Urinary bladder (tissue), 4 donors: ENCODE results near the gene CSDE1. TPM values are rescaled to one million over a fixed set of nuclear protein-coding genes. Genes with fewer than 3 reads are reported as not detected.
"Not testable (repeated sequence)": the region's sequence is repeated elsewhere in the genome, so short reads cannot be mapped to it uniquely, and the experiment has no call there.

Experiments used
- DNase-seq: peaks from one replicate; pipeline ENCODE4 v3.0.0-alpha.2; 2015; ENCODE audit errors: extremely low spot score
- H3K27ac ChIP-seq: one replicate; pipeline ENCODE4 v1.5.1; 2013; ENCODE audit warnings: low read depth, mild to moderate bottlenecking, moderate library complexity
- H3K36me3 ChIP-seq: one replicate; pipeline ENCODE4 v1.6.1; 2013; ENCODE audit warnings: mild to moderate bottlenecking, moderate library complexity; ENCODE audit not compliant: insufficient read depth
- H3K4me1 ChIP-seq: one replicate; pipeline ENCODE4 v1.6.1; 2013; ENCODE audit warnings: mild to moderate bottlenecking, moderate library complexity; ENCODE audit not compliant: insufficient read depth
- H3K4me3 ChIP-seq: one replicate; pipeline ENCODE4 v1.5.1; 2013; ENCODE audit warnings: low read depth, low read length
- WGBS: extraction: QIAGEN DNeasy Blood & Tissue Kit; methylation state at CpG from one replicate; pipeline ENCODE4 v1.1.7; 2013; 5-methylcytosine and 5-hydroxymethylcytosine counted together
- polyA plus RNA-seq: library from polyadenylated mRNA; stranded (reverse); fragments of 200-250 nt; gene quantifications from one replicate; pipeline ENCODE4 v1.2.3, GENCODE V29; 2013
- total RNA-seq: library from RNA; depleted of rRNA; stranded (reverse); fragments of >200 nt; gene quantifications from one replicate; pipeline ENCODE4 v1.2.3, GENCODE V29; 2014
- donor health status: healthy with polysubstance abuse.
- donor health status: healthy.

CSDE1 gene
- total RNA-seq (504 TPM), polyA plus RNA-seq (357 TPM)

DNA sequence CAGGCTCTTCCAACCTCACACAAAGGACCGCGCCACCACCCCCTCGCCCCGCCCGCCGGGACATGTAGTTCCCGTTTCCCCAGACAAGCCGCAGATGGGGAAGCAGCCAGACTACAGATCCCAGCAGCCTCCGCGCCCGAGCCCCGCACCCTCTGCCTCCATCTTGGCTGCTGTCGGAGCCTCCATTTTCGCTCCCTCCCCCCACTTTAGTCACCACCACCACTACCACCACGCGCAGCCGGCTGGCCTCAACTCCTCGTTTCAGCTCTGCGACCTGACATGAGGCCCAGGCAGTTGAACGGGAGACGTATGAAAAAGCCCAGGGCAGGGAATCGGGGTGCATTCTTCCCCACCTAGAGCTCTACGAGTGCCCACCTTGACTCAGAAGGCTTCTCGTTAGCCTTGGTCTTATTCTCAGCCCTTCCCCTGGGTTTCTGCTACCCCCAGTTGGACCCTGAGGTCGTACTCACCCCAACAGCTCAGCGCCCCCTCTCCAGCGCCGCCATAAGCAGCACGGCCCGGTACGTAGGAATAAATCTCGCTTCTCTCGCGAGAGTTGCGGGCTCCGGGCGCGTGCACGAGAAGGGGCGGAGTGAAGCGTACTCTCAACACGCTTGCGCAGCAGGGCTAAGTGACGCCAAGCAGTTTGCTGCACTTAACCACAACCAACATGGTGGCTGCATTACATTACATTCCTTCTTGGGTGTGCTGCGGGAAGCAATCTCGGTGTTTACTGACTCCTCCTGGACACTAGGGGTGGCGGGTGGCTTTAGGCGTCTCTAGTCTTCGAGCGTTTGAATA, at the start of gene CSDE1:
Gene CSDE1, minus strand, starts transcription at position 530 of the 801 bp plus-strand sequence. CDS start 18,094 bp downstream, outside the sequence.
- peak within 1 kb of the TSS; percentile 95 for H3K27ac ChIP-seq
- H3K4me1 ChIP-seq, result peaks cover 3% of the 10 kb centered on the region
- H3K4me3 ChIP-seq, result peak within 1 kb of the TSS; percentile 54
- peak; percentile 97 for DNase-seq
- under 1% methylated on average over 50 of the region's 50 CpGs for WGBS
- H3K36me3 ChIP-seq, result no peaks in the 10 kb centered on the region

DNA sequence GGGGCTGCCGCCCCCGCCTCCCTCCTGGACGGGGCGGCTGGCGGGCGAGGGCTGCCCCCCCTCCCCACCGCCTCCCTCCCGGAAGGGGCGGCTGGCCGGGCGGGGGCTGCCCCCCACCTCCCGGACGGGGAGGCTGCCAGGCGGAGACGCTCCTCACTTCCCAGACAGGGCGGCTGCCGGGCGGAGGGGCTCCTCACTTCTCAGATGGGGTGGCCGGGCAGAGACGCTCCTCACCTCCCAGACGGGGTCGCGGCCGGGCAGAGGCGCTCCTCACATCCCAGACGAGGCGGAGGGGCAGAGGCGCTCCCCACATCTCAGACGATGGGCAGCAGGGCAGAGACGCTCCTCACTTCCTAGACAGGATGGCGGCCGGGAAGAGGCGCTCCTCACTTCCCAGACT, 46.7 kb upstream of the CSDE1 start:
- whole genome bisulfite sequencing, result 95% methylated on average over 26 of the region's 33 CpGs
- not testable (repeated sequence) for H3K27ac ChIP-seq, H3K4me3 ChIP-seq

DNA sequence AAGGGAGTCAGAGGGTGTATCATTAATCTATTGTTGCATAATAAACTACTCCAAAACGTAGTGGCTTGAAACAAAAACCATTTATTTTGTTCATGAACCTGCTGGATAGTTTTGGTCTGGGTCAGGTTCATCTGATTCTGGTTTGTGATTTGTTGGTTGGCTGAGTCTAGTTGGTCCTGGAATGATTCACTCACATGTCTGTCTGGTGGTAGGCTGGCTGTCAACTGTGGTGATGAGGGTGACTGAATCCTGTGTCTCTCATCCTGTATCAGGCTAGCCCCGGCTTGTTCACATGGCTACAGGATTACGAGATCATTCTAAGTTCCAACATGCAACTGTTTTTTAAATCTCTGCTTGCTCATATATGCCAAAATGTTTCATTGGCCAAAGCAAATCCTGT, 45.2 kb upstream of the CSDE1 start:
- DNase-seq, result no peak
- no peak overlapping the region for H3K27ac ChIP-seq
- no peaks in the 10 kb centered on the region for H3K4me1 ChIP-seq
- no peaks in the 10 kb centered on the region for H3K36me3 ChIP-seq
- H3K4me3 ChIP-seq, result no peak overlapping the region
- 66% methylated on average over 3 of the region's 3 CpGs for WGBS

More for the DNA sequence above, 46.7 kb upstream of the CSDE1 start:
- not testable (repeated sequence) for DNase-seq, H3K36me3 ChIP-seq, H3K4me1 ChIP-seq

DNA sequence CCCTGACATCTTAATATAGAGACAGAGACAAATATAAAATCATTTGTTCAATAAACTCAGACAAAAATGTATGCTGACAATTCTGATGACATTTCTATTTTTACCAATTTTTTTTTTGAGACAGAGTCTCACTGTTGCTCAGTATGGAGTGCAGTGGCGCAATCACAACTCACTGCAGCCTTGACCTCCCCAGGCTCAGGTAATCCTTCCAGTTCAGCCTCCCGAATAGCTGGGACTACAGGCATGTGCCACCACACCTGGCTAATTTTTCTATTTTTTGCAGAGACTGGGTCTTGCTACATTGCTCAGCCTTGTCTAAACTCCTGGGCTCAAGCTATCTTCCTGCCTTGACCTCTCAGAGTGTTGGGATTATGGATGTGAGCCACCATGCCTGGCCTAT, 36.3 kb upstream of the CSDE1 start:
- 83% methylated on average over 2 of the region's 2 CpGs for WGBS
- Histone ChIP-seq H3K36me3 (no peaks in the 10 kb centered on the region), H3K4me1 (no peaks in the 10 kb centered on the region), H3K4me3 (no peak overlapping the region), H3K27ac (no peak overlapping the region)
- no peak for DNase-seq

DNA sequence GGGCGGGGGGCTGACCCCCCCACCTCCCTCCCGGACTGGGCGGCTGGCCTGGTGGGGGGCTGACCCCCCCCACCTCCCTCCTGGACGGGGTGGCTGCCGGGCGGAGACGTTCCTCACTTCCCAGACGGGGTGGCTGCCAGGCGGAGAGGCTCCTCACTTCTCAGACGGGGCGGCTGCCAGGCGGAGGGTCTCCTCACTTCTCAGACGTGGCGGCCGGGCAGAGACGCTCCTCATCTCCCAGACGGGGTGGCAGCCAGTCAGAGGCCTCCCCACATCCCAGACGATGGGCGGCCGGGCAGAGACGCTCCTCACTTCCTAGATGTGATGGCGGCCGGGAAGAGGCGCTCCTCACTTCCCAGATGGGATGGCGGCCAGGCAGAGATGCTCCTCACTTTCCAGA, 32.8 kb upstream of the CSDE1 start:
- not testable (repeated sequence) for H3K4me3 ChIP-seq, DNase-seq, H3K4me1 ChIP-seq, H3K27ac ChIP-seq, H3K36me3 ChIP-seq
- 89% methylated on average over 25 of the region's 25 CpGs for WGBS

DNA sequence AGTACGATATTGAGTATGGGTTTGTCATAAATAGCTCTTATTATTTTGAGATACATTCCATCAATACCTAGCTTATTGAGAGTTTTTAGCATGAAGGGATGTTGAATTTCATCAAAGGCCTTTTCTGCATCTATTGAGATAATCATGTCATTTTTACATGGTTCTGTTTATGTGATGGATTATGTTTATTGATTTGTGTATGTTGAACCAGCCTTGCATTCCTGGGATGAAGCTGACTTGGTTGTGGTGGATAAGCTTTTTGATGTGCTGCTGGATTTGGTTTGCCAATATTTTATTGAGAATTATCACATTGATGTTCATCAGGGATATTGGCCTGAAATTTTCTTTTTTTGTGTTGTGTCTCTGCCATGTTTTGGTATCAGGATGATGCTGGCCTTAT, 28.7 kb upstream of the CSDE1 start:
- WGBS, result 83% methylated on average over 1 of the region's 1 CpG

DNA sequence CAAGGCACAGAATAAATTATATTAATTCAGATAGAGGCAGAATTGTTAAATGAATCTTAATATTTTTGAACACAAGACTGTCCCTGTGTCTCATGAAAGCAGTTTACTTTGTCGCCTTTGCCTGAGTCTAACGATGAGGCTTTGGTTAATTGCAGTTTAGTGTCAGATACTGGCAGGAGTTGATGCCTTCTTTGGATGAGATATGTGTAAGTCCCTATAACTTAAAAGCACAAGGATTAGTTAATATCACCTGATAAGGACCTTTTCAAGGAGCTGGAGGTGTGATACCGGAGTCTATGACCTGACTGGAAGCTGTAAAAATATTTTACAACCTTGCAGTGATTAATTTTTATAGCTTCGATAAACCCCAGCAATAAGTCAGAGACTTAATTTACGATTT, 24.7 kb upstream of the CSDE1 start:
- Histone ChIP-seq H3K36me3 (peaks cover 2% of the 10 kb centered on the region), H3K4me1 (no peaks in the 10 kb centered on the region), H3K4me3 (no peak overlapping the region), H3K27ac (no peak overlapping the region)
- no peak for DNase-seq
- WGBS, result 69% methylated on average over 5 of the region's 5 CpGs

More for the DNA sequence above, 28.7 kb upstream of the CSDE1 start:
- H3K27ac ChIP-seq, H3K36me3 ChIP-seq, DNase-seq, H3K4me3 ChIP-seq, H3K4me1 ChIP-seq: not testable (repeated sequence)

DNA sequence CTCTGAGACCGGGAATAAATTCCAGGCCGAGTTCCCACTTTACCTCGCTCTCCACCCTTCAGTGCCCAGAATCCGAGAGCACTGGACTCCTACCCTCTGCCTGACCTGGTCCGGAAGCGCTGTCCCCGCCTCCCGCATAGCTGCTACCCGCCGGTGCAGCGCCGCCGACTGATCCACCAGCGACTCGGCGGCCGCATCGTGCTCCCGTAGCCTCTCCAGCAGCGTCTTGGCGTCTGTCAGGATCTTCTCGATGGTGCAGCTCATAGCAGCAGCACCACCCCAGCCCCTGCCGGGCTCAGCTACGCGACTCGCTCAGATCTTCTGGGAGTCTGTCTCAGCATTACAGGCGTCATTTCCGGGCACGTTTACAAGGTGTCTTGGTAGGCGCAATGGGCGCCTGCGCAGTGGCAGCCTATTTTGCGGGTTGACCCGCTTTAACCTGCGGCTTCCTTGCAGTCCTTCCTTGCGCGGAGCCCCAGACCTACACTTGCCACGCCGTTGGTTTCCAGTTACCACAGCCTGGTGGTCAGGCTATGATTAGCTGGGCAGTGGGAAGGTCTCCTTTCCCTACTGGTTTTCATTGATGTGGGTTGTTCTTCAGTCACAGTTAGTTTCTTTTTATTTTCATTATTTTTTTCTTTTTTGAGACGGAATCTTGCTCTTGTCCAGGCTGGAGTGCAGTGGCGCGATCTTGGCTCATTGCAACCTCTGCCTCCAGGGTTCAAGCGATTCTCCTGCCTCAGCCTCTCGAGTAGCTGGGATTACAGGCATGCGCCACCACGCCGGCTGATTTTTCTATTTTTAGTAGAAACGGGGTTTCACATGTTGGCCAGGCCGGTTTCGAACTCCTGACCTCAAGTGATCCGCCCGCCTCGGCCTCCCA, 22.8 kb upstream of the CSDE1 start, which contains the start of gene SIKE1:
Gene SIKE1, minus strand, starts transcription at position 342 of the 883 bp plus-strand sequence. Its CDS starts 78 bp downstream, at position 264.
- 16% methylated on average over 53 of the region's 53 CpGs for WGBS
- peak; percentile 88 for DNase-seq

DNA sequence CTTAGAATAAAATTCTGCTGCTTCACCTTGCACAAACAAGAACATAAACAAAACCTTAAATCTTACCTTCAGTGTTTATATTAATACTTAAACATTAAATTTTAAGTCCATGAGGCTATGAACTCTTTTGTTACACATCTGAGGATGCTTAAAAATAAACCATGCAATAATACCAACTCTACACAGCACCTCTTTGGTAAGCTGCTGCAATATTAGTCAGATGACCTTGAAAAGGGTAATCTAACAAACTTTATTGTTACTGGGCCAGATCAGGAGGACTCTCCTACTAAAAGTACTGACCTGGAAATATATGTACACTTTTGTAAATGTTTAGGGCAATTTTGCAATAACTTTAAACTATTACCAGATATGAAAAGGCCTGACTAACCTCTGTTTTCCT, 21.9 kb upstream of the CSDE1 start:
- Histone ChIP-seq H3K4me3 (peak overlapping the region; percentile 80), H3K4me1 (no peaks in the 10 kb centered on the region), H3K27ac (peak overlapping the region; percentile 87), H3K36me3 (peaks cover 2% of the 10 kb centered on the region)
- no peak for DNase-seq

More for the DNA sequence above, 22.8 kb upstream of the CSDE1 start, which contains the start of gene SIKE1:
- Histone ChIP-seq H3K27ac (peak within 1 kb of the TSS; percentile 87), H3K36me3 (peaks cover 2% of the 10 kb centered on the region), H3K4me3 (peak within 1 kb of the TSS; percentile 80), H3K4me1 (no peaks in the 10 kb centered on the region)

DNA sequence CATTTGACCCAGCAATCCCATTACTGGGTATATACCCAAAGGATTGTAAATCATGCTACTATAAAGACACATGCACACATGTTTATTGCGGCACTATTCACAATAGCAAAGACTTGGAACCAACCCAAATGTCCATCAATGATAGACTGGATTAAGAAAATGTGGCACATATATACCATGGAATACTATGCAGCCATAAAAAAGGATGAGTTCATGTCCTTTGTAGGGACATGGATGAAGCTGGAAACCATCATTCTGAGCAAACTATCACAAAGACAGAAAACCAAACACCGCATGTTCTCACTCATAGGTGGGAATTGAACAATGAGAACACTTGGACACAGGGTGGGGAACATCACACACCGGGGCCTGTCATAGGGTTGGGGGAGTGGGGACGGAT, 18.9 kb upstream of the CSDE1 start:
- not testable (repeated sequence) for H3K36me3 ChIP-seq, H3K4me1 ChIP-seq, DNase-seq, H3K27ac ChIP-seq, H3K4me3 ChIP-seq
- 93% methylated on average over 4 of the region's 4 CpGs for WGBS

DNA sequence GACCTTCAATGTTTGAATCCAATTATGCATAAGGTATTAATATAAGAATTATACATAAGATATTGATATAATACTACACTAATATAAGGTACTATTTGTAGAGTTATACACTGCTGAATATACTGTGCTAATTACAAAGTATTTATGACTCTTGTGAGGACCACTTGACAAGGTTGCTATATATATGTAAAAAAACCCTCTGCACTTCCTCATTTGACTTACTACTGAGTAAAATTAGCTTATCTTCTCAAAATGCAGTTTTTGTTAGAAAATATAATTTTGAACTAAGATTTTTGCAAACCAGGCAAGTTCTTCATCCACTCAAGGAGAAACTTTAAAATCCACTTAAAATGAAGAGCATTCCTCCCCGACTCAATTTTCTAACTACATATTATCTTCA, 14.2 kb upstream of the CSDE1 start:
- DNase-seq, result no peak
- Histone ChIP-seq H3K27ac (no peak overlapping the region), H3K36me3 (no peaks in the 10 kb centered on the region), H3K4me1 (no peaks in the 10 kb centered on the region), H3K4me3 (no peak overlapping the region)
- WGBS, result 95% methylated on average over 1 of the region's 1 CpG

DNA sequence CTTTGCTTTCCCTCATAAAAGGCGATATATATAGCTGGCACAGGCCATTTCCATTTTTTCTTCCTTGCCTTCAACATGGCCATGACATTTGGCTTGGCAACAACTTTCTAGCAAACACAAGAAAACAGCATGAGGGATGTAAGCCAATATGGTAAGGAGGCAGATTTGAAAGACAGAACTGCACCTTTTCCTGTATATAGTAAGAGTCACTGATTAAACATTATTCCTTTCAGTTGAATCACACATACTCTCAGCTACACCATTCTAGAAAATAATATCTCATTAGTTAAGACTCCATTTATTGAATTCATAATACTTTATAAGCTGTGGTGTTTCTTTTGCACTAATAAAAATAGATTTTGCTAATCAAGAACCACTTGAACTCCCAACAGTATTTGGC, 13.2 kb upstream of the CSDE1 start:
- DNase-seq, result no peak
- no peak overlapping the region for H3K4me3 ChIP-seq
- H3K27ac ChIP-seq, result no peak overlapping the region
- no peaks in the 10 kb centered on the region for H3K36me3 ChIP-seq
- H3K4me1 ChIP-seq, result no peaks in the 10 kb centered on the region
- 96% methylated on average over 1 of the region's 1 CpG for WGBS

DNA sequence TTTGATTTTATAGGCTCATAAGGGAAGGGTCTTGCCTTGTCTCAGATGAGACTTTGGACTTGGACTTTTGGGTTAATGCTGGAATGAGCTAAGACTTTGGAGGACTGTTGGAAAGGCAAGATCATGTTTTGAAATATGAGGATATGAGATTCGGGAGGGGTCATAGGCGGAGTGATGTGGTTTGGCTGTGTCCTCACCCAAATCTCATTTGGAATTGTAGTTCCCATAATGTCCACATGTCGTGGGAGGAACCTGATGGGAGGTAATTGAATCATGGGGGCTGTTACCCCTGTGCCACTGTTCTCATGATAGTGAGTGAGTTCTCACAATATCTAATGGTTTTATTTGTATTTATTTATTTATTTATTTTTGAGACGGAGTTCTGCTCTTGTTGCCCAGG, 6.9 kb upstream of the CSDE1 start:
- no peak overlapping the region for H3K4me3 ChIP-seq
- H3K27ac ChIP-seq, result no peak overlapping the region
- no peaks in the 10 kb centered on the region for H3K4me1 ChIP-seq
- no peak for DNase-seq
- H3K36me3 ChIP-seq, result no peaks in the 10 kb centered on the region
- WGBS, result 85% methylated on average over 4 of the region's 4 CpGs
